GM19395 (cell line): Measurements from ENCODE around the gene CLDN2.

ENCODE experiments used
- ATAC-seq: cut with Tn5 transposase; IDR thresholded peaks from one replicate; pipeline ENCODE4 v1.9.1; 2021; ENCODE audit warnings: mild to moderate bottlenecking, moderate library complexity; ENCODE audit not compliant: unreplicated experiment

The CLDN2 gene

DNA sequence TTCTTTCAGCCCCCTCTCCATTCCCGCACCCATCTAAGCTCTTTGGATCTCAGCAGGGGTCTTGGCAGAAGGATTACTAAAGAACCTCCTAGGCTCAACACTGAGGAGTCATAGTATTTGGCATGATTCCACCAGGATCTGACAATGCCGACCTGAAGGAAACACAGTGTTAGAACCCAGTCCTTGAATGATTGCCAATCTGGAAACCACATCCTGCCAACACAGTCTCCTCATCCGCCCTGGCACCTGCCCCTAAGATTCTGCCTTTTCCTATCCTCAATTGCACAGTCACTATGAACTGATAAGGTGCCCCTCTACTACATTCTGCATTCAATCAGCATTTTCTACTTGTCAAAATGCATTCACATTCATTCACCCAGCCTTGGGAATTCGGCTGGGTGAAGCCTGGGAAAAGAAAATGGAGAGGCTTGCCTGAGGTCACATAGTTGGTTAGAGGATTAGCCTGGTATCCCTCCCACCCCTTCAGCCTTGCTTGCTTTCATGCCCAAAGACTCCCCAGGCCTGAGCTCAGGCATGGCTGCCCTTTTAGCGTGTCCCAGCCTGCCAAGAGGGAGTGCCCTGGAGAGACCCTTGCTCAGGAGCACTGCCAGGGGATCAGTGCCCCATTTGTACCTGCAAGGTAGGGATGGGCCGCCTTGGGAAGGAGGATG lies 2.2 kb upstream of the CLDN2 start:
- no peak for ATAC-seq

DNA sequence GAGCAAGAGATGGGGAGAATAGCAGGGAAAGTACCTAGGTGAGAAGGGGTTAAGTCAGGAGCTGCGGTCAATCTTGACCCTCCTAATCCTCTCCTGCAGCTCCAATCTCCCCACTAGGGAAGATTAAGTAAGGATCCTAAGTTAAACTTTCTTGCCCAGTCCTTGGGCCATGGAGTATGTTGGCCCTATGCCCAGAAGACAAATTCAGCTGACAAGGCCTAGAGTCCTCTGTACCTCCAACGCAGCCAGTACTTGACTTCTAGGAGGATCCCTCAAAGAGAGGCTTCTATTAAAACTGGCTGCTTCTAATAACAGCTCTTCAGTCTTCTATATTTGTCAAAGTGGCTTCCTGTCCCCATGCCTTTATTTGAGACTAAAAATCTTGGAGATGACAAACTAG lies 1.4 kb downstream of the CLDN2 start:
- ATAC-seq, result no peak

DNA sequence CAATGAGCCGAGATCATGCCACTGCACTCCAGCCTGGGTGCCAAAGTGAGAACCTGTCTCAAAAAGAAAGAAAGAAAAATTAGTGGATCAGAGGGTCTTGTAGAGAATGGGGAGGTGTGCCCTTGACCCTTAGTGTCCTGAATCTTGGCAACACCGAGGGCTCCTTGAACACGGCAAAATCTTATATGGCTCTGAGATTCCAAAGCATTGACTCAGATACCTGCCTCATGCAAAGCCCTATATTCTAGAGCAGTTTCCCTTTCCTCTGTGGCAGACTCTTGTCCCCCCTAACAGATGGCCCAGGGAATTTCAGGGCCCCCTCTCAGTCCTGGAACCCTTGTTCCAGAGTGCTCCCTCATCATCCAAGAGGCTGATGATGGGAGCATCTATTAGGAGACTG lies 6.8 kb downstream of the CLDN2 start:
- no peak for ATAC-seq

DNA sequence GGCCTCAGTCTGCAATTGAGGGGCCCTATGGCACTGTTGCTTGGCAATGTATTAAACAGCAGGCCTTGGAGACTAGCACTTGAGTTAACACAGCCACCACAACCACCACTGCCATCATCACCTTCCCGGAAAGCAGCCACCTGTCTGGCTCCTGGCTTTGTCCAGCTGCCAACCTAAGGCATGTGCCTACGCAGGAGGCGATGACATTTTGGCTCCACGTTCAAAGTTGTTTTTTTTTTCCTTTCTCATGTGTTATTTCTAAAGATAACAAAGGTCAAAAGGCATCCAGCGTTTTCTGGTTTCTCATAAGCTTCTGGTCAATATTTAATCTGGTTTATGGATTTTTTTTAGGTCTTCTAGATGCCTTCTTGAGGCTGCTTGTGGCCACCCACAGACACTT lies 7.5 kb downstream of the CLDN2 start:
- no peak for ATAC-seq

DNA sequence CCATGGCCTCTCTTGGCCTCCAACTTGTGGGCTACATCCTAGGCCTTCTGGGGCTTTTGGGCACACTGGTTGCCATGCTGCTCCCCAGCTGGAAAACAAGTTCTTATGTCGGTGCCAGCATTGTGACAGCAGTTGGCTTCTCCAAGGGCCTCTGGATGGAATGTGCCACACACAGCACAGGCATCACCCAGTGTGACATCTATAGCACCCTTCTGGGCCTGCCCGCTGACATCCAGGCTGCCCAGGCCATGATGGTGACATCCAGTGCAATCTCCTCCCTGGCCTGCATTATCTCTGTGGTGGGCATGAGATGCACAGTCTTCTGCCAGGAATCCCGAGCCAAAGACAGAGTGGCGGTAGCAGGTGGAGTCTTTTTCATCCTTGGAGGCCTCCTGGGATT lies 8.0 kb downstream of the CLDN2 start:
- ATAC-seq, result no peak

DNA sequence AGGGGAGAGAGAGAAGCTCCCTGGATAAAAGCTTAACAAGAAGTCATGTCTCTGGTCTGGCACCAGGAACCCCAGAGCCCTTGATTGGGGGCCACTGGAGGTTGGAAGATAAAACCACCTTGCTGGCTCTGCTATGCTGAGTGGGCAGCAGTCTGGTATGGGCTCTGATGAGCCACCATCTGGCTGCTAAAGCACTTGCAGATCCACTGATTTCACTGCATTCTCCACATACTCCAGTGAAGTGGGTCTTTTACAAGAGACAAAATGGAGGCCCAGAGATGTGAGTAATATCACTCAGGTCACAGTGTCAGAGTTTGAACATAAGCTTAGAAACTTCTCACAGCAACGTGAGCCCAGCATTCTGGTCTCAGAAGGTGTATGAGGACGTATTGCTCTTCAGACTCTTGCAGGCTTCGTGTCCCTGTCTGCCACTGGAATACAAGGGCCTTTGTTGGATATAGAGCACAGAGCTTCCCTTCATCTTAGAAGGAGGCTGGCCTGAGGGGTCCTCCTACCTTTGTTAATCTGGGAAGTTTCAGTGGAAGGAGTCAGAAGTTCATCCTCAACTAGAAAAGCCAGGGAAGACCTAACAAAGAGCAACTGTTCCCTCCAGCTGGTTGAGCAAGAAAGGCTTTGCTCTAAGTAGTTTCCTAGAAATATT lies 11.8 kb downstream of the CLDN2 start:
- no peak for ATAC-seq

DNA sequence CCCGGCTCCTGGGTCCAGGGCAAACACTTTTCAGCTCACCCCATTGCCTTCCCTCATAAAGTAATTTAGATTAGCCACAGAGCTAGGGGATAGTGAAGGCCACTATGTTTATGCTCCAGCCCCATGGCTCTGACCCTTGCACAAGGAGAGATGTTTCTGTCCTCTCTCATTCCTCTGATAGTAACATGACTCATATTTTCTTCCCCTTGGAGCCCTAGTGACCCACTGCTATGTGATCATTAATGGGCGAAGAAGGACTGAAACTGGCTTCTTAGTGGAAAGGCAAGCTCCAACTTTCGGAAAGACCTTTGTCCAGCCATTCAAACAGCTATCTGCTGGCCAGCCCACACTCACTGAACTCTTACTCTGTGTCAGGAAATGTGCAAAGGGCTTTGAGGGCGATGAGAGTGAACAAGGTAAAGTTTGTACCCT lies 12.3 kb downstream of the CLDN2 start:
- ATAC-seq, result no peak

DNA sequence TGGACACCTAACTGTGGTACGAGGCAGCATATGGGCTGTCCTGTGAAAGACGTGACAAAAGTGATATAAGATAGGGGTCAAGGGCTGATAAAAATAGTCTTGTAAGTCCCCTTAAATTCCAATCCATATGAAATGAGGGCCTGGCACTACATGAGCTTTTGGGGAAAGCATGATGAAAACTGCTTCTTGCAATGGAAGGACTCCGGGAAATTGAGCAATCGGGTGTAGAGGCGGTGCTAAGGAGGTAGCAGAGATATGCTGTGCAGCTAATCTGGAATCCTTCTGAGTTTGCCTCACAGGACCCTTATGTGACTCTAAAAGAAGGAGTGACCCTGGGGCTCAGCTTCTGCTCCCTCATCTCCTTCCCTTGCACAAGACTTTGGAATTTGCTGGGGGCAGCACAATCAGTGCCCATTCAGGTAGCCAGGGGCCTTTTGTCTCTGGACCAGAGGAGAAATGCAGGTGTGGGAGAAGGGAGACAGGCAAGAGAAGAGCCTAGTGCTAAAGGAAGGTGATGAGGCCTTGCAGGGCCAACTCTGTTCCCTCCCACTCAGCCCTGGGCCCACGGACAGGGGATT lies 12.8 kb downstream of the CLDN2 start:
- ATAC-seq, result no peak

DNA sequence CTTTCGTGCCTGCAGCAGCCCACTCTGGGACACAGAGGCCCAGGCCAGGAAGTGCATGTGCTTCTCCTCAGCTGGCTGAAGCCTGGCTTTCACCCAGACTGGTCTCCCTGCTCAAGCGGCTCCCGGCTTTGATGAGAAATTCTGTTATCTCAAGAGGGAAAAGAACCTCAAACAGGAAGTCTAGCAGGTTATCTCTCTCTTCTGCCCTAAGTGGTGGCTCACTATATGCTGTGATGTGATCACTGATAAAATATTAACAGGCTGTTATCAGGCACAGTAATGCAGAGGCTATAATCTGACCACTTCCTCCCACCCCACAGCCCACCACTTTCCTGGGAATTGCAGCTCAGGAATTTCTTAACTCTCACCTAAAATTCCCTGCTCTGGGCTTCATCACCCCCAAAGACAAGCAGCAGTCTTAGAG lies 13.3 kb downstream of the CLDN2 start:
- no peak for ATAC-seq

DNA sequence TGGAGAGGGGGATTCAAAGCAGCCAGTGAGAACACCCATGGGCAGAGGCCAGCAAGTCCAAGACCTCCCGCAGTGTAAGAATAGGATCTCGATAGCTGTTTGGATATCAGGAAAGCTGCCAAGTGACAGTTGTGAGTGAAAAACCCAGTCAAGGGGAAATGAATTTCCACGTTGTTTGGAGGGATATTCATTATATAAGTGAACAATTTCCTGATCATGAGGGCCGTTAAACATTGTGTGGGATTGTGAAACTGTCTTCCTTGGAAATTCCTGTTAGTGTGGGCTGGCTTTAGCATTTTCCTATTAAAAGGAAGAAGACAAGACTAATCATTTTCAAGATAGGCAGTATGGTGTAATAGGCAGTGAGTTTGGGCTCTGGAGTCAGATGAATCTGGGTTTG lies 15.0 kb downstream of the CLDN2 start:
- no peak for ATAC-seq

DNA sequence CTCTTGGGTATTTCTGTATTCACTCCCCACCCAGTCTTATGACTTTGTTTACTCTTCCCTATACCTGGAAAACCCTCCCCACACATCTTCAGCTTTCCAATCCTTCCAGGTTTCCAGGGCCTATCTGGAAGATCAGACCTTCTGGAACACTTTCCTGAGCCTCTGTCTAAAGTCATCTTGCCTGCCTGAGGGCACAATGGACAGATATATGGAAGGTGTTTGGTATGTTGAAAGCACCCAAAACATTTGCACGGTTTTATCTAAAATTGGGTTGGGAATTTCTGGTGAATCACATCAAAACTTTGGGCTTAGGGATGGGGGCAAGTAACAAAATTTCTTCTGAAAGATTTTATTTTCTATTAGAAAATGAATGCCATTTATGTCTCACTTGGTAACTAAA lies 16.0 kb downstream of the CLDN2 start:
- no peak for ATAC-seq

DNA sequence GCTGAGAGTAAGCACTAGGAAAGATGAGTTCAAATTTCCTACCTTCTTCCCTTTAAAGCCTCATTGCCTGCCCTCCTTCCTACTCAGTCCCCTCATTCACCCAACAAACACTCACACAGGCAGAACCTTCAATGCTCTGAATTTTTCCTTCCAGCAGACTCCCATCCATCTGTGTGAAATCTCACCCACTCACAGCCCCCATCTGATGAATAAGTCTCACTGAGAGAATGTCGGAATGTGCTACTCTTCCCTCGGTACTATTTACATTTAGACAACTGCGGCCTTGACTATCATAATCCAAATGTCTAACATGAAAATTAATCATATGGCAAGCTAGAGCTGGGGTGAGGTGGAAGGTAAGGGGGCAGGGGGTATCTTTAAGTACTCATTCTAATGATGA lies 19.4 kb downstream of the CLDN2 start:
- ATAC-seq, result no peak

DNA sequence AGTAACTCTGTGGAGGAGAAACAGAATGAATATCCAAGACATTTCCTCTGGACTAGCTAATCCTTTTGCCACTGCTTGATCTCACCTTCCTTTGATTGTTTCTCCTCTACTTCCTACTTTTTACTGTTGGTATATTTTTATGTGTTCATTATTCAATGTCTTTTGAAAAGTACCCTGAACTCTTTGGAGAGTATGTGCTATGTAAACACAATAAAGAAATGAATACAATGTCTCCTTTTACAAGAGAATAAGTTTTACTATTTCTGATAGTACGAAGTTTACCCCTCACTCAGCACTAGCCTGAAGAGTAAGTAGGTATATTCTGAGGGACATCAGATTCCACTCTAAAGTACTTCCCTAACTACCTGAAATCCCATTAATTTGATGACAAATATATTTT lies 19.9 kb downstream of the CLDN2 start:
- no peak for ATAC-seq

DNA sequence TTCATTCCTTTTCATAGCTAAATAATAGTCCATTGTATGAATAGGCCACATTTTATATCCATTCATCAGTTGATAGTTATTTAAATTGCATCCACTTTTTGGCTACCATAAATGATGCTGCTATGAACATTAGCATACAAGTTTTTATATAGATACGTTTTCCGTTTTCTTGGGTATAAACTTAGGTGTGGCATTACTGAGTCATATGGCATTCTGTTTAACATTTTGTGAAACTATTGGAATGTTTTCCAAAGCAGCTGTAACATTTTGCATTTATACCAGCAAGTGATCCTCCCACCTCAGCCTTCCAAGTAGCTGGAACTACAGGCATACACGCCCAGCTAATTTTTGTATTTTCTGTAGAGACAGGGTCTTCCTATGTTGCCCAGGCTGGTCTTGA lies 26.3 kb downstream of the CLDN2 start:
- no peak for ATAC-seq

DNA sequence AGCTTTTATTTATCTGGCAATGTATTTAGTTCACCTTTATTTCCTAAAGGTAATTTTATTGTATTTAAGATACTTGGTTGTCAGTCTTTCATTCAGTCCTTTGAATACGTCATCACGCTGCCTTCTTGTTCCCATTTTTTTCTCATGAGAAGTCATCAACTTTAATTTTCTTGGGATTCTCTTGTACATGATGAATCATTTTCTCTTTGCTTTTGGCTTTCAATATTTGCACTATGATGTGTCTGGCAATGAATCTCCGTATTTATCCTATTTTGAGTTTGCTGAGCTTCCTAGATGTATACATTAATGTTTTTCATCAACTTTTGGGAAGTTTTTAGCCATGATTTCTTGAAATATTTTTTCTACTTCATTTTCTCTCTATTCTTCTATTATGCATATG lies 28.4 kb downstream of the CLDN2 start:
- ATAC-seq, result no peak

DNA sequence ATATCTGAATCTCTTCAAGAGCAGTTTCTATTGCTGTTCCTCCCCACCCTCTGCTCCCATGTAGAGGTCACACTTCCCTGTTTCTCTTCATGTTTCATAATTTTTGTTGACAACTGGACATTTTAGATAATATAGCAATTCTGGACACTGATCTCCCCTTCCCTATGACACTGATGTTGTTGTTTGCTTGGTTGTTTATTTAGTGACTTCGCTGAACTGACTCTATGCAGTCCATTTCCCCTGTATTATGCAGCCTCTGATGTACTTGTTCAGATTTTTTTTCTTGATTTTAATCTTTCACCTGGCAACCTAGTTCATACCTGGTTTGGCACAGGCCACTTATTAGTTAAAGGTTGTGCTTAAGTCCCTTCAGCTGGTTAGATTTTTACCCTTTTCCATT lies 29.2 kb downstream of the CLDN2 start:
- ATAC-seq, result no peak

DNA sequence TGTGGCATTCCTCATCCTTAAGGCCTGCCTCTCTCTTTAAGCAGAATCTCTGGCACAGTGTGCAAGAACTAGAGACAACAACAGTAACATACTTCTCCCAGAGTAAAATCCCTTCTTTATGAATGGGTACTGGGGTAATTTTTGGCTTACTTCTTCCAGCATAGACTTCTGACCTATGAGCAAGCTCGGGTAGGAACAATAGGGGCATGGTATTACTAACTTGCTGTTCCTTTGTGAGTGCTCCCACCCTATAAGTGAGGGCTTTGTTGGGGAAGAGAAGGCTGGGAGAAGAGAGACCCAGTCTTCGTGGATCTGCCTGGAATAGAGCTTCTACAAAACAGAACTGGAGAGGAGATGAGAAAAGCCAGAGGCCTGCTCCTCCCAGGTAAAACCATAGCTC lies 30.2 kb downstream of the CLDN2 start:
- ATAC-seq, result no peak

DNA sequence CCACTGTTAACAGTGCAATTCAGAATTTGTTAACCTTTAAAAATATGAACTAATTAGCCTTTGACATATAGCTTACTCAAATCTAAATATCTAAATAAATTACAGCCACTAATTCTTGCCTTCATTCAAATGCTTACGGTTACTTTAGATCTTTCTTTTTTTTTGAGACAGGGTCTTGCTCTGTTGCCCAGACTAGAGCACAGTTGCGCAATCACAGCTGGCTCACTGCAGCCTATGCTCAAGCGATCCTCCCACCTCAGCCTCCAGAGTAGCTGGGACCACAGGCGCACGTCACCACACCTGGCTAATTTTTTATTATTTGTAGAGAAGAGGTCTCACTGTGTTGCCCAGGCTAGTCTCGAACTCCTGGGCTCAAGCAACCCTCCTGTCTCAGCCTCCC lies 31.0 kb downstream of the CLDN2 start:
- ATAC-seq, result no peak

DNA sequence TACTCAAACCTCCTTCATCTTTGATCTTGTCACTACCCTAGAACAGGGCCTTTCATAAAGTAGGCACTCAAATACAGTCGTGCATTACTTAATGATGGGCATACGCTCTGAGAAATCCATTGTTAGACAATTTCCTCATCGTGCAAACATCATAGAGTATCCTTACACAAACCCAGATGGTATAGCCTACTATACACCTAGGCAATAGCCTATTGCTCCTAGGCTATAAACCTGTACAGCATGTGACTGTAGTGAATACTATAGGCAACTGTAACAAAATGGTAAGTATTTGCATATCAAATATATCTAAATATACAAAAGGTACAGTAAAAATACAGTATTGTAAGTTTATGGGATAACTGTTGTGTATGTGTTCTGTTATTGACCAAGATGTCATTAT lies 31.9 kb downstream of the CLDN2 start:
- ATAC-seq, result no peak

DNA sequence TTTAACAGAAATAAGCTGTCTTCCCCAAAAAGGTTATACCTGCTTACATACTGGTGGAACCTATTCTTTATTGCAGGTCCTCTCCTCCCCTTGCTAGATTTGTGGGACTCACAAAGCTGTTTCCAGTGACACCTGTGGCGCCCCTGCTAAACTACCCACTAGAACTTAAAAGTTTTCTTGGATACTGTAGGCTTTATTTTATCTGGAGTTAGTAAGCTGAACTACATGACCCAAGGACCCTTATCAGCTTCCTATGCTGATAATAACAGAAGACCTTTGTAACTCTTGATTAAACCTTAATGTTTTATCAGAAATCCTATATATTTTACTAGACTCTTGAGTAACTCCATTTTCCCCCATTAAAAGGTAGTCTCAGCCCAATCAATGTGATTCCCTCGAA lies 32.3 kb downstream of the CLDN2 start:
- ATAC-seq, result no peak

DNA sequence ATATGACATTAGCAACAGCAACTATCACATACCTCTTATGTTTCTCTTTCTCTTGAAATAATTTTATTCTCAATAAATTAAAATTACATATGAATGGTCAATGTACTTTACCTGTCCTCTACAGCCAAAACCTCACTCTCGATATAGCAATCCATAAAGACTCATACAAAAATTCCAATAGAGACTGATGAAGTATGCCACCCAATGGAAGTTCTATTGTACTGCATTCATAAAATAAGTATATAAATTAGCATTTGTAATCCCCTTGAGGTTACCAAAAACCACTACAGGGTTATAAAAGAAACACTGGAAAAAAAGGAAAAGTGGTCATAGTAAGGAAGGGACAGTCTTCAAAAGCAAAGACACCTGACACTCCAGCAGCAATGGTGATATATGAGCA lies 32.8 kb downstream of the CLDN2 start:
- no peak for ATAC-seq

DNA sequence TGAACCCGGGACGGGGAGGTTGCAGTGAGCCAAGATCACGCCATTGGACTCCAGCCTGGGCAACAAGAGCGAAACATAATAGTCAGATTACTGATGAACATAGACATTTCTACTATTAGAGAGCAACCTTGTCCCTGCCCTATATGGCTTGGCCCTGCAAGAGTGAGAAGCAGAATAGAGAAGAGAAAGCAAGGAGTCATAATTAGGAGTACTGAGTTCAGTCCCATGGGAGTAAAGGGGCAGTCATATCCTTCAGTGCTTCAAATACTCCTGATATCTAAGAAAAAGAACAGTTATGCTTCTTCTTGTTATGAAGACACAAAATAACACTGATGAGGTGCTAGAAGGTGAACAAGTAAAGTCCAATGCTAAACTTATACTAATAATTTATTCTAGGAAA lies 33.8 kb downstream of the CLDN2 start:
- ATAC-seq, result no peak
